BLaER1 (cell line): ENCODE results near the gene TRAF1.

ENCODE experiments used
- H3K27ac ChIP-seq: shearing (Covaris generic); formaldehyde crosslinking; 2 replicates; pipeline ENCODE4 v1.8.1; 2022
- H3K27me3 ChIP-seq: shearing (Covaris generic); formaldehyde crosslinking; 2 replicates; pipeline ENCODE4 v1.8.1; 2022
- H3K36me3 ChIP-seq: shearing (Covaris generic); formaldehyde crosslinking; 2 replicates; pipeline ENCODE4 v1.8.1; 2022
- H3K4me1 ChIP-seq: shearing (Covaris generic); formaldehyde crosslinking; 2 replicates; pipeline ENCODE4 v1.8.1; 2022
- H3K4me2 ChIP-seq: shearing (Covaris generic); formaldehyde crosslinking; 2 replicates; pipeline ENCODE4 v1.8.1; 2022
- H3K4me3 ChIP-seq: shearing (Covaris generic); formaldehyde crosslinking; 2 replicates; pipeline ENCODE4 v1.8.1; 2022
- H3K9ac ChIP-seq: shearing (Covaris generic); formaldehyde crosslinking; 2 replicates; pipeline ENCODE4 v1.8.1; 2022
- H3K9me3 ChIP-seq: shearing (Covaris generic); formaldehyde crosslinking; 2 replicates; pipeline ENCODE4 v1.8.1; 2022
- H4K20me1 ChIP-seq: shearing (Covaris generic); formaldehyde crosslinking; 2 replicates; pipeline ENCODE4 v1.8.1; 2022
- Cebpa-rat ChIP-seq: shearing (Covaris generic); IDR thresholded peaks from 2 replicates; pipeline ENCODE4 v1.8.1; 2022

Gene TRAF1

DNA sequence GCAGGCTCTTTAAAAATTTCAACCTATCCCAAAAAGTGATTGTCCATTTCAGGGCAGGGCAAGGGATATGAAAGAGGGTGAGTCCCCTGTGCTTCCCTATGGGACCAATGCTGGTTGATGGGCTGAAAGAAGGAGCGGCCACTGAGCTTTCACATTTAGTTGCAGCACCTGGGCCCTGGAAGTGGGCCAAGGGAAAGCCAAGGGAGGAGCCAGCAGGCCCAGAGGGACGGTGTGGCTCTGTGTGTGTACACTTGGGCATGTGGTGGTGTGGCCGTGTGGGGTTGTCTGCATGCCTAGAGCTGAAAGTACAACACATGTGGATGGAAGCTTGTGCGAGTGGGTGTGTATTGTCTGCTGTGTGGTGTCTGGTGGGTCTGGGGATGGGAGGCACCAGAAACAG is 69.9 kb downstream of the TRAF1 start:
- Histone ChIP-seq H3K36me3 (peaks cover 82% of the 10 kb centered on the region), H3K27ac (no peak overlapping the region), H3K4me1 (no peaks in the 10 kb centered on the region), H3K4me2 (no peak overlapping the region), H3K27me3 (no peaks in the 10 kb centered on the region), H3K9ac (no peak overlapping the region), H3K4me3 (no peak overlapping the region), H4K20me1 (no peaks in the 10 kb centered on the region), H3K9me3 (no peaks in the 10 kb centered on the region)
- TF ChIP-seq Cebpa-rat = no peak

DNA sequence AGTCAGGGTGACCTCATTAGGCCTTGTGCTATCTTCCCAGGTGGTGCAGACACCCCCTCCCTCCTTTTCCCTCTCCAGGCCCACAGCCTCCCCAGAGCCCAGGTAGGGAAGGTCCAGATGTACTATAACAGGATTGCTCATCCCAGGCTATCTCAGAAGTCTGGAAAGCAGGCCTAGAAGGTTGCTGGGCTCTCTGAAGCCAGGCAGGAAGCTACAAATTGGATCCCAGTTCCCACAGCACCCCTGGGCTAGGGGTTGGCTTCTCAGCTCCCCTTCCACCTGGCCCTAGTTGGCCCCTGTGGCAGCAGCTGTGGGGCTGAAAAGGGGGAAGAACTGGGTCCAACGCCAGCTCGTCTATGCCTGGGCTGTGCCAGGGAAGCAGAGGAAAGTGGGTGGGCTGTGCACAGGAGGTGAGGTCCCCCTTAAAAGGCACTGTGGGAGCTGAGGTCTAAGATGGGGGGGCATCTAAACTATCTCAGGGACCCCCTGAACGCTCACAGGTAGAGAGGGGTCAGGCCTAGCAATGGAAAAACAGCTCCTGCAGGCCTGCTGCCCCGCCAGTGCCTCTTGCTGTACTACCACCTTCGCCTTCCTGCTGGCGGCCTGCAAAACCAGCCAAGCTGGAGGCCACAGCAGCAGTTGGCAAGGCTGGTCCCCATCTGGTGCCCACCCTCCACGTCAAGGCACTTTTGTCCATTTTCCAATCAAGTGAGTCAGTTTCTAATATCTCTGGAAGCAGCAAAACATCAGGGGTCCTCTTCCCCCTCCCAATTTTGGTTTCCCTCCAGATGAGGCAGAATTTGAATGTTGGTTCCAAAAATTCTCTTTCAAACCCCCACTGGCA is 70.5 kb downstream of the TRAF1 start:
- Histone ChIP-seq H3K27ac (no peak overlapping the region), H3K4me1 (no peaks in the 10 kb centered on the region), H3K36me3 (peaks cover 76% of the 10 kb centered on the region), H3K9me3 (no peaks in the 10 kb centered on the region), H3K9ac (no peak overlapping the region), H3K4me2 (no peak overlapping the region), H4K20me1 (no peaks in the 10 kb centered on the region), H3K4me3 (no peak overlapping the region), H3K27me3 (no peaks in the 10 kb centered on the region)
- TF ChIP-seq Cebpa-rat = no peak

DNA sequence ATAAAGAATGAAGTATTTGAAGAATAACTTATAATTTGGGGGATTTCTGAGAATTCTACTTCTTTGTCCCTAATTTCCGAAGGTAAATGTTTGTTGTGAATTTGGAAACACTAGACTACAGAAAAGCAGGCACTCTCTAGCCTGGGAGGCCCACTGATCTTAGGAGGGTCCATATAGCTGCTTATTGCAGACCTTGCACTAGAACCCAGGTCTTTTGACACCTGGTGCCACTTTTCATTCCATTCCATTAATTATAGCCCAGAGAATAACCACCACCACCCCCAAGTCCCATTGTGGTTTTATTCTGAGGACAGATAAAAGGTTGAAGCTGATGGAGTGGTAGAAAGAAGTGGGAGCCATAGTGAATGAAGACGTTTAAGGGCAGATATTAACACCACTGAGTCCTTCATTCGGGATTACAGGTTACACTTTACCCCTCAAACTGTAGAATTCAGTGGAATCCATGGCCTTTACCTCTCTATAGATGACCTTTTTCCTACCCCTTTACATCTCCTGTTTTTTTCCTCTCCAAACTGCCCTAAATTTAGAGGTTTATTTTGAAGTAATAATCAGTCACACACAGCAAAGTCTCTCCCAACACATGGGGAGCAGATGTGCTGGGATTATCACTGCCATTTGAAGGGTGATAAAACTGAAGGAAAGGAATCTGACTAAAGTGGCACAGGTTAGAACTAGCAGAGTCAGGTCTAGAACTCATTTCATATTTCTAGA is 71.8 kb downstream of the TRAF1 start:
- Histone ChIP-seq H3K27me3 (no peaks in the 10 kb centered on the region), H3K27ac (no peak overlapping the region), H3K36me3 (peaks cover 63% of the 10 kb centered on the region), H3K9ac (no peak overlapping the region), H3K4me1 (no peaks in the 10 kb centered on the region), H4K20me1 (no peaks in the 10 kb centered on the region), H3K4me2 (no peak overlapping the region), H3K4me3 (no peak overlapping the region), H3K9me3 (no peaks in the 10 kb centered on the region)
- TF ChIP-seq Cebpa-rat = no peak

DNA sequence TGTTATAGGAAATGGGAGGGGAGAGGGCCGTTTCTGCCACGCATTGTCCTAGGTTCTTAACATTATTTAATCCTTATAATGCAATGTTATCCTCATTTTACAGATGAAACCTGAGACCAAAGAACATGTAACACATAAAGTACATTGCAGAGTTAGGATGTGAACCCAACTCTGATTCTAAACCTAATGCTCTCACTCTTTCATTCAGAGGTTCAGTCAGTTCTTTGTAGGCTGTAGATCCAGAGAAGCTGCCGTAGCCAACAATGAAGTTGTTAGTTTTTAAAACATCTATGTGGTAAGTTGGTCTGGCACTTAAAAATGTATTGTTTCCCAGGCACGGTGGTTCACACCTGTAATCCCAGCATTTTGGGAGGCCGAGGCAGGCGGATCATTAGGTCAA is 73.4 kb downstream of the TRAF1 start:
- H3K4me3 ChIP-seq = no peak overlapping the region
- H3K9ac ChIP-seq = no peak overlapping the region
- no peak overlapping the region for H3K4me2 ChIP-seq
- H3K36me3 ChIP-seq = peaks cover 47% of the 10 kb centered on the region
- no peak for TF ChIP-seq Cebpa-rat
- H4K20me1 ChIP-seq = no peaks in the 10 kb centered on the region
- no peaks in the 10 kb centered on the region for H3K27me3 ChIP-seq
- H3K4me1 ChIP-seq = no peaks in the 10 kb centered on the region
- no peak overlapping the region for H3K27ac ChIP-seq
- no peaks in the 10 kb centered on the region for H3K9me3 ChIP-seq
